GM21717 (cell line): Measurements from ENCODE around the gene ADORA1.

Source experiments
- ATAC-seq: cut with Tn5 transposase; IDR thresholded peaks from one replicate; pipeline ENCODE4 v1.9.1; 2021; ENCODE audit warnings: mild to moderate bottlenecking, moderate library complexity; ENCODE audit not compliant: unreplicated experiment

The ADORA1 gene

GRCh38 chr1:203156280-203156679 lies 28.8 kb downstream of the ADORA1 start:
- ATAC-seq, result no peak

GRCh38 chr1:203158423-203158822 lies 30.9 kb downstream of the ADORA1 start:
- ATAC-seq, result no peak

GRCh38 chr1:203158960-203159665 lies 31.6 kb downstream of the ADORA1 start:
- no peak for ATAC-seq

GRCh38 chr1:203159844-203160243 lies 32.3 kb downstream of the ADORA1 start:
- no peak for ATAC-seq

- ATAC-seq, result no peak
Observed at GRCh38 chr1:203161175-203161574, 33.6 kb downstream of the ADORA1 start.

GRCh38 chr1:203161703-203162102 lies 34.2 kb downstream of the ADORA1 start:
- no peak for ATAC-seq

- ATAC-seq, result no peak
Observed at GRCh38 chr1:203162403-203162802, 34.9 kb downstream of the ADORA1 start.

- ATAC-seq, result no peak
Observed at GRCh38 chr1:203163891-203164635, 36.5 kb downstream of the ADORA1 start.

- no peak for ATAC-seq
Observed at GRCh38 chr1:203165101-203165799, 37.7 kb downstream of the ADORA1 start.

- ATAC-seq, result no peak
Observed at GRCh38 chr1:203165800-203166161, 38.3 kb downstream of the ADORA1 start.

GRCh38 chr1:203166192-203166940 lies 38.8 kb downstream of the ADORA1 start:
- no peak for ATAC-seq

GRCh38 chr1:203167026-203167912 lies 39.7 kb downstream of the ADORA1 start:
- ATAC-seq, result no peak

- ATAC-seq, result no peak
Observed at GRCh38 chr1:203167913-203168200, 40.3 kb downstream of the ADORA1 start.

GRCh38 chr1:203168256-203168786 lies 40.8 kb downstream of the ADORA1 start:
- no peak for ATAC-seq

GRCh38 chr1:203168991-203169390 lies 41.5 kb downstream of the ADORA1 start:
- no peak for ATAC-seq

GRCh38 chr1:203169770-203170520 lies 42.4 kb downstream of the ADORA1 start:
- no peak for ATAC-seq

- ATAC-seq, result no peak
Observed at GRCh38 chr1:203170625-203171330, 43.3 kb downstream of the ADORA1 start.

GRCh38 chr1:203171341-203172183 lies 44.0 kb downstream of the ADORA1 start:
- ATAC-seq, result no peak
